ENCODE results near the gene VTI1A. TPM values are rescaled to one million over a fixed set of nuclear protein-coding genes. Genes with fewer than 3 reads are reported as not detected.

The VTI1A gene
- polyA plus RNA-seq, 1 of the 3 experiments (the other 2 are of a cell fraction): 8.3 TPM

DNA sequence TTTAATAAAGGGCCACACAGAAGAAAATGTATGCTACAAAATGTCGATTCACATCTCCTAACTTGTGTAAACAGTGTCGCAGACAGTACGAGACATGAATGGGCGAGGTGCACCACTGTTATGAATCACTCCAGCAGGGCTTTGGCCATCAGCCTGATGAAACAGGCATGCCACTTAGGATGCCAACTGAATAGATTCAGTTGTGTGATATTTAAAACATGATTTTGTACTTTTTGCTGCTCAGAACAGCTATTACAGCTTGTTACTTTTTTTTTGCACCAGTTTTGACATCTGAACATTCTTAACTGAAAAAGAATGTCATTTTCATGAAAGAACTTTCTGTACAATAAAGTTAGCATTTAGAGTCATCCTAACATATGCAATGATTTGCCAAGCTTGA is 138.1 kb downstream of the VTI1A start (continued):
- TF ChIP-seq TAF1 (IDR thresholded peaks at IDR 0.05; ENCODE audit: borderline replicate concordance, low read depth, low read length) (no peak), JUND (IDR thresholded peaks at IDR 0.05) (peak; percentile 62), SMC3 (IDR thresholded peaks at IDR 0.05; ENCODE audit: low read depth, low read length) (no peak), REST (IDR thresholded peaks at IDR 0.05; ENCODE audit: low read depth, low read length) (no peak), GATA2 (CRISPR knock-in tag; IDR thresholded peaks at IDR 0.05) (no peak), FOXM1 (IDR thresholded peaks at IDR 0.05; ENCODE audit: low read depth) (0 out of 2 replicates have a peak, but pooled peaks have one; percentile 11), MXI1 (IDR thresholded peaks at IDR 0.05; ENCODE audit: low read depth, low read length) (no peak), RXRA (IDR thresholded peaks at IDR 0.05; ENCODE audit: borderline replicate concordance, low read depth) (peak; percentile 29; the same call in 1 of the 2 replicates), MAX (IDR thresholded peaks at IDR 0.05; ENCODE audit: low read depth) (0 out of 2 replicates have a peak, but pooled peaks have one; percentile 17), TCF12 (IDR thresholded peaks at IDR 0.05) (peak; percentile 73)
- TF ChIP-seq, protein P1, sequence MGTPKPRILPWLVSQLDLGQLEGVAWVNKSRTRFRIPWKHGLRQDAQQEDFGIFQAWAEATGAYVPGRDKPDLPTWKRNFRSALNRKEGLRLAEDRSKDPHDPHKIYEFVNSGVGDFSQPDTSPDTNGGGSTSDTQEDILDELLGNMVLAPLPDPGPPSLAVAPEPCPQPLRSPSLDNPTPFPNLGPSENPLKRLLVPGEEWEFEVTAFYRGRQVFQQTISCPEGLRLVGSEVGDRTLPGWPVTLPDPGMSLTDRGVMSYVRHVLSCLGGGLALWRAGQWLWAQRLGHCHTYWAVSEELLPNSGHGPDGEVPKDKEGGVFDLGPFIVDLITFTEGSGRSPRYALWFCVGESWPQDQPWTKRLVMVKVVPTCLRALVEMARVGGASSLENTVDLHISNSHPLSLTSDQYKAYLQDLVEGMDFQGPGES (IDR thresholded peaks at IDR 0.05; ENCODE audit: low read depth, low read length): no peak
- TF ChIP-seq, protein P2, sequence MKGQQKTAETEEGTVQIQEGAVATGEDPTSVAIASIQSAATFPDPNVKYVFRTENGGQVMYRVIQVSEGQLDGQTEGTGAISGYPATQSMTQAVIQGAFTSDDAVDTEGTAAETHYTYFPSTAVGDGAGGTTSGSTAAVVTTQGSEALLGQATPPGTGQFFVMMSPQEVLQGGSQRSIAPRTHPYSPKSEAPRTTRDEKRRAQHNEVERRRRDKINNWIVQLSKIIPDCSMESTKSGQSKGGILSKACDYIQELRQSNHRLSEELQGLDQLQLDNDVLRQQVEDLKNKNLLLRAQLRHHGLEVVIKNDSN (IDR thresholded peaks at IDR 0.05; ENCODE audit: borderline replicate concordance, low read depth): no peak

DNA sequence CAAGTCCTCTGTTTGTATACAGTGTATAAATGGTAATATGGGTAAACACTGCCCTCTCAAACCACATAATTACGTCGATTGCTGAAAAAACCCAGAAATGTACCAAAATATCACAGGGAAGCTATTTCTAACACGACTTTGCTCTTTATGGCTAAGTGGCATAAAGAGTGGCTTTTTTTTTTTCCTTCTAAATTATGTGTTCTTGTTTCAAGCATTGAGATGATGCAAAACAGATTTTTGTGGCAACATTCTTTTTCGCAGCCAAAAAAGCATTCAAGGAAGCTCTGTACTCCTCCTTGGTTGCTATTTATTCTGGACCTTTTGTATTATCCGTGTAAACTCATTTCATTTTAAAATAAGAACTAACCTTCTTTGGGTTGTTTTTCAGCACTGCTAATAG is 138.9 kb downstream of the VTI1A start:
- Histone ChIP-seq H2AFZ (ENCODE audit: low read depth) (no peak overlapping the region), H3K79me2 (ENCODE audit: insufficient read depth) (no peaks in the 10 kb centered on the region), H3K36me3 (replicated peaks in 1 of 2; ENCODE audit: control insufficient read depth in 1 of 2, insufficient read depth in 2 of 2, low read length in 1 of 2) (no peaks in the 10 kb centered on the region), H3K9me3 (no peaks in the 10 kb centered on the region), H3K4me3 (ENCODE audit: low read depth in 2 of 2, low read length in 1 of 2) (no peak overlapping the region), H3K4me1 (ENCODE audit: control insufficient read depth in 1 of 2, insufficient read depth in 2 of 2, low read depth in 1 of 2, low read length in 1 of 2) (peaks cover 0 to 37% of the 10 kb centered on the region in 2 experiments), H3F3A (replicated peaks; ENCODE audit: insufficient read depth) (peaks cover 31% of the 10 kb centered on the region), H3K27ac (ENCODE audit: low read depth in 2 of 2, low read length in 1 of 2) (peak overlapping the region; percentile 64 to 75; a peak in 3 of 4 replicates), H3K9me2 (no peaks in the 10 kb centered on the region), H3K27me3 (ENCODE audit: insufficient read depth) (no peaks in the 10 kb centered on the region), H4K20me1 (ENCODE audit: insufficient read depth) (no peaks in the 10 kb centered on the region), H3K4me2 (no peak overlapping the region), H3K9ac (no peak overlapping the region)
- ChIA-PET POLR2A (no interaction called here), CTCF (interaction anchor here (1.2 kb wide), 1 partner anchor 11 kb away, joined by 3 read pairs; no protein-coding TSS in a partner anchor)
- TF ChIP-seq EZH2phosphoT487 (IDR thresholded peaks at IDR 0.05; ENCODE audit: borderline replicate concordance, low read depth) (no peak), RCOR1 (IDR thresholded peaks at IDR 0.05; ENCODE audit: low read length) (no peak), FOSL2 (IDR thresholded peaks at IDR 0.05; ENCODE audit: borderline replicate concordance, low read depth) (no peak), FOXM1 (IDR thresholded peaks at IDR 0.05; ENCODE audit: low read depth) (no peak), RXRA (IDR thresholded peaks at IDR 0.05; ENCODE audit: borderline replicate concordance, low read depth) (no peak), FOXJ3 (CRISPR knock-in tag; IDR thresholded peaks at IDR 0.05) (no peak), RFX5 (IDR thresholded peaks at IDR 0.05; ENCODE audit: low read length) (no peak), NRF1 (IDR thresholded peaks at IDR 0.05; ENCODE audit: low read depth, low read length) (no peak), MAX (IDR thresholded peaks at IDR 0.05; ENCODE audit: low read depth) (no peak), SMC3 (IDR thresholded peaks at IDR 0.05; ENCODE audit: low read depth, low read length) (no peak), JUND (IDR thresholded peaks at IDR 0.05) (no peak), POLR2AphosphoS5 (IDR thresholded peaks at IDR 0.05; ENCODE audit: low read depth, low read length) (no peak), SIN3A (IDR thresholded peaks at IDR 0.05; ENCODE audit: borderline replicate concordance, low read depth, low read length) (no peak)
- TF ChIP-seq, protein P1 (IDR thresholded peaks at IDR 0.05; ENCODE audit: low read depth, low read length): no peak
- DNase-seq: no peak
- 80% methylated on average over 5 of the region's 5 CpGs for WGBS (ENCODE audit: low lambda C conversion rate)
